ENCODE results near the gene OR14C36. TPM values are rescaled to one million over a fixed set of nuclear protein-coding genes. Genes with fewer than 3 reads are reported as not detected.

Gene OR14C36
- total RNA-seq, 2 experiments from 2014 or later = not detected

DNA sequence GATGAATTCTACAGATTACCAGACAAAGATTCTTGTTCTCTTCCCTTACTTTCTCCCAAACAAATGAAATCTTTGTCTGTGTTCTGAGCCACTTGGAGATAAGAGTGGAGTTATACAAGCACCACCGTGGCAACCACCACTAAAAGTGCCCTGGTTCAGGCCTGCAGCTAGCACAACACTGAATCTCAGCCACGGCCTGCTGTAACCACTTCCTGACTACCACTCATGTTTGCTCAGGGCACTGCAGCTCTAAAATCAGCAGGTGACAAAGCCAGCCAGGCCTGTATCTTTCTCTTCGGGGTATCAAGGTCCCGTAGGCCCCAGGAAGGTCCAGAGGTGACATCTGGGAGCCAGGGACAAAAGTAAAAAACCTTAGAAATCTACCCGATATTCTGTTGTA is 23.8 kb downstream of the OR14C36 start:
- no peak overlapping the region for H3K27ac Mint-ChIP-seq
- ChIA-PET CTCF (no interaction called here), POLR2A (interaction anchor here (0.6 kb wide), 1 partner anchor 16 kb away, joined by 3 read pairs; no protein-coding TSS in a partner anchor)
- no peak for ATAC-seq
- TF ChIP-seq, protein P1, sequence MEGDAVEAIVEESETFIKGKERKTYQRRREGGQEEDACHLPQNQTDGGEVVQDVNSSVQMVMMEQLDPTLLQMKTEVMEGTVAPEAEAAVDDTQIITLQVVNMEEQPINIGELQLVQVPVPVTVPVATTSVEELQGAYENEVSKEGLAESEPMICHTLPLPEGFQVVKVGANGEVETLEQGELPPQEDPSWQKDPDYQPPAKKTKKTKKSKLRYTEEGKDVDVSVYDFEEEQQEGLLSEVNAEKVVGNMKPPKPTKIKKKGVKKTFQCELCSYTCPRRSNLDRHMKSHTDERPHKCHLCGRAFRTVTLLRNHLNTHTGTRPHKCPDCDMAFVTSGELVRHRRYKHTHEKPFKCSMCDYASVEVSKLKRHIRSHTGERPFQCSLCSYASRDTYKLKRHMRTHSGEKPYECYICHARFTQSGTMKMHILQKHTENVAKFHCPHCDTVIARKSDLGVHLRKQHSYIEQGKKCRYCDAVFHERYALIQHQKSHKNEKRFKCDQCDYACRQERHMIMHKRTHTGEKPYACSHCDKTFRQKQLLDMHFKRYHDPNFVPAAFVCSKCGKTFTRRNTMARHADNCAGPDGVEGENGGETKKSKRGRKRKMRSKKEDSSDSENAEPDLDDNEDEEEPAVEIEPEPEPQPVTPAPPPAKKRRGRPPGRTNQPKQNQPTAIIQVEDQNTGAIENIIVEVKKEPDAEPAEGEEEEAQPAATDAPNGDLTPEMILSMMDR (IDR thresholded peaks at IDR 0.05) = no peak
- no peaks in the 10 kb centered on the region for H3K36me3 Mint-ChIP-seq (ENCODE audit: low read depth)
- no peaks in the 10 kb centered on the region for H3K9me3 Mint-ChIP-seq
- DNase-seq = peak; percentile 9
- H3K4me3 Mint-ChIP-seq = no peak overlapping the region
- peaks cover 3% of the 10 kb centered on the region for H3K4me1 Mint-ChIP-seq (ENCODE audit: low read depth)
- H3K27me3 Mint-ChIP-seq = no peaks in the 10 kb centered on the region
- intact Hi-C loops (cut with micrococcal nuclease) = no loop called here

DNA sequence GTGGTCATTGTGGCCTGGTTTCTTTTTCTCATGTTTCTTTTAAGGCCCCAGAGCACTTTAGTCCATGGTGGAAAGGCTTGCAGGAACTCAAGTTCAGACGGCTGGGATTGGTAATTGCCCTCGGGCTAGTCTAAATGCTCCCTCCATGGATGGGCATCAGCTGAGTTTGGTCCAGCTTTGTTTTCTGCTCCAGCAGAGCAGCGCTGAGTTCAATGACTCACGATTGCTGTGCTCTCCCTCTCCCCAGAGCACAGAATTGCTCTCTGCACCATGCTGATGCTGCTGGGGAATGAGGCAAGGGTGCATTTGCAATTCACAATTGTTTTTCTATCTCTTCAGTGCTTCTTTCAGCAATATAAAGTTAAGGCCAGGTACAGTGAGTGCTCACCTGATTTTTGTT is 25.2 kb downstream of the OR14C36 start:
- no peaks in the 10 kb centered on the region for H3K36me3 Mint-ChIP-seq (ENCODE audit: low read depth)
- intact Hi-C loops (cut with micrococcal nuclease) = no loop called here
- DNase-seq (no peak), ATAC-seq (no peak)
- H3K9me3 Mint-ChIP-seq = no peaks in the 10 kb centered on the region
- H3K4me1 Mint-ChIP-seq (ENCODE audit: low read depth) = peaks cover 3% of the 10 kb centered on the region
- no peaks in the 10 kb centered on the region for H3K27me3 Mint-ChIP-seq
- ChIA-PET CTCF (no interaction called here), POLR2A (no interaction called here)
- H3K4me3 Mint-ChIP-seq = no peak overlapping the region
- H3K27ac Mint-ChIP-seq = no peak overlapping the region
- TF ChIP-seq, protein P1 (IDR thresholded peaks at IDR 0.05) = no peak

DNA sequence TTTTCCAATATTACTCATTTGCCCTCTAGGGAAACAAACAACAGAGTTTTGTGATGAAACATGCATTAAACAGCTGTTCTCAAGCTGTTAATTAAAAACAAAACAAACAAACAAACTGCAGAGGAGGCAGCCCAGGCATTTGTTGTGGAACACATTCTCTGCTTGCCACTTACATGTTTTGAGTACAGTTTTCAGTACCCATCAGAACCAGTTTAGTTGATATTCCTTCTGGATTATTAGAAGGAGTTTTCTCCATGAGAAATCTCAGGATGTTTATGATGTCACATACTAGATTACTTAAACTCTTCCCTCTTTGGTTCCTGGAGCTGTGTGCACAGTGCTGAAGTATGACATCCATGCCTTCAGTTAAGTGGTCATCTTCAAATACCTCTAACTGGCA is 26.9 kb downstream of the OR14C36 start, which contains the start of gene OR2T6:
OR2T6 (plus strand) TSS at position 301 of the 400 bp plus-strand sequence. CDS start 11,863 bp downstream, outside the sequence.
- Mint-ChIP-seq H3K4me1 (ENCODE audit: low read depth) (peaks cover 3% of the 10 kb centered on the region), H3K27ac (no peak within 1 kb of the TSS), H3K9me3 (no peaks in the 10 kb centered on the region), H3K4me3 (no peak within 1 kb of the TSS), H3K36me3 (ENCODE audit: low read depth) (no peaks in the 10 kb centered on the region), H3K27me3 (no peaks in the 10 kb centered on the region)
- TF ChIP-seq, protein P1 (IDR thresholded peaks at IDR 0.05) = no peak
- ChIA-PET POLR2A (no interaction called here), CTCF (no interaction called here)
- DNase-seq (no peak), ATAC-seq (no peak)
- intact Hi-C loops (cut with micrococcal nuclease) = no loop called here

DNA sequence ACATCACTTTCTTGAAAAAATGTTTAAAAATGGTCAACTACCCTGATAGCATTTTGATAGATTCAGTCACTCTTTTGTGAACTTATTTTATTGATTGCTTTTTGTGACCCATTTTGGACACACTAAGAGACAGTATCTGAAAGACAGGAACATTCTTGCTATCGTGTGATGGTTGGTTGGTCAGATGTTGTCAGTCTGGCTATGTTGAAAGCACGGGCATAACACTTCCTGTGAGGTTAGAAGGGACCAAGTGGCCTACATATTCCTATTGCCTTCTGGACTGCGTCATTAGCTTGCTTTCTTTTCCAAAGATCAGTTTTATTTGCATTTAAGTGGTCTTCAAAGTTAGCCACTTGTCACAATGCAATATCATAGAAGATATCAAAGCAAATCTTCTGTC is 28.3 kb downstream of the OR14C36 start:
- TF ChIP-seq, protein P1 (IDR thresholded peaks at IDR 0.05) = no peak

DNA sequence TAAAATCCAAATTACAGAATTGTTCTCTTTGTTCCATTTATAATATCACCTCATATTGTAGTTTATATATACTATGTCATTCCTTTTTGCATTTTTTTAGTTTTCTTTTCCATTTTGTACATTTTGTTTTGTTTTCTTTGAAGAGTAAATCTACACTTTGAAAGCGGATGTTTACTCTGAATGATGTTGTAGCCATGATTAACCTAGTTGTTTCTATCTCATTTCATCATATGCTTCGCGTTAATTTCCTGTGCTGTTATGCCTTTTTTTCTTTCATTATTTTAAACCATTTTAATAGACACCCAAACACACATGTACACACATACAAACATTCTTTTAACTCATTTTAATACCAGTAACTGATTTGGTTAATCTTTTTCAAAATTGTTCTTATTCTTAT is 32.3 kb downstream of the OR14C36 start:
- H3K9me3 Mint-ChIP-seq = no peaks in the 10 kb centered on the region
- no peaks in the 10 kb centered on the region for H3K4me1 Mint-ChIP-seq (ENCODE audit: low read depth)

More for the DNA sequence above, 28.3 kb downstream of the OR14C36 start:
- ATAC-seq = no peak
- ChIA-PET POLR2A (no interaction called here), CTCF (no interaction called here)
- H3K36me3 Mint-ChIP-seq (ENCODE audit: low read depth) = no peaks in the 10 kb centered on the region
- H3K4me1 Mint-ChIP-seq (ENCODE audit: low read depth) = peaks cover 3% of the 10 kb centered on the region
- H3K9me3 Mint-ChIP-seq = no peaks in the 10 kb centered on the region
- DNase-seq = no peak
- H3K27me3 Mint-ChIP-seq = no peaks in the 10 kb centered on the region
- H3K4me3 Mint-ChIP-seq = no peak overlapping the region
- intact Hi-C loops (cut with micrococcal nuclease) = no loop called here
- no peak overlapping the region for H3K27ac Mint-ChIP-seq

More for the DNA sequence above, 32.3 kb downstream of the OR14C36 start:
- no peaks in the 10 kb centered on the region for H3K36me3 Mint-ChIP-seq (ENCODE audit: low read depth)
- no peak for ATAC-seq
- H3K4me3 Mint-ChIP-seq = no peak overlapping the region
- no peaks in the 10 kb centered on the region for H3K27me3 Mint-ChIP-seq
- TF ChIP-seq, protein P1 (IDR thresholded peaks at IDR 0.05) = no peak
- no peak overlapping the region for H3K27ac Mint-ChIP-seq
- DNase-seq = no peak
- POLR2A ChIA-PET = no interaction called here
- CTCF ChIA-PET = no interaction called here
- intact Hi-C loops (cut with micrococcal nuclease) = no loop called here
